CD14-positive monocyte (primary cell): ENCODE measurements around the gene DPF3. TPM values are rescaled to one million over a fixed set of nuclear protein-coding genes. Genes with fewer than 3 reads are reported as not detected.

ENCODE experiments used
- DNase-seq, 3 donors: peaks; one replicate each; pipeline ENCODE4 v3.0.0-alpha.2; 2011 to 2022
- H2AFZ ChIP-seq: 2 replicates; pipeline ENCODE4 v1.6.0; 2012; ENCODE audit warnings: mild to moderate bottlenecking, low read depth, low read length, inconsistent platforms; ENCODE audit not compliant: insufficient read depth, poor library complexity, severe bottlenecking
- H3K27ac ChIP-seq, 2 donors: 1 replicate in 1 of 2; 2 replicates in 1 of 2; pipeline ENCODE4 v1.5.1; 2012 to 2013; ENCODE audit warnings: low read length in 2 of 2, control low read depth in 1 of 2, inconsistent platforms in 1 of 2, low read depth in 1 of 2, mild to moderate bottlenecking in 1 of 2
- H3K27me3 ChIP-seq, 2 donors: one replicate each; pipeline versions ENCODE4 v1.6.0 to v1.6.1; 2011 to 2013; ENCODE audit warnings: low read length in 2 of 2; ENCODE audit not compliant: control insufficient read depth in 2 of 2, insufficient read depth in 2 of 2
- H3K36me3 ChIP-seq, 2 donors: replicated peaks in 1 of 2; 1 replicate in 1 of 2; 2 replicates in 1 of 2; pipeline versions ENCODE4 v1.5.1 to v1.6.1; 2012 to 2013; ENCODE audit warnings: low read length in 2 of 2, control low read depth in 1 of 2, inconsistent platforms in 1 of 2, mild to moderate bottlenecking in 1 of 2; ENCODE audit not compliant: insufficient read depth in 2 of 2, control insufficient read depth in 1 of 2
- H3K4me1 ChIP-seq, 2 donors: 1 replicate in 1 of 2; 2 replicates in 1 of 2; pipeline versions ENCODE4 v1.5.1 to v1.6.1; 2012 to 2013; ENCODE audit warnings: low read length in 2 of 2, control low read depth in 1 of 2, inconsistent platforms in 1 of 2, mild to moderate bottlenecking in 1 of 2, moderate library complexity in 1 of 2; ENCODE audit not compliant: insufficient read depth in 2 of 2, control insufficient read depth in 1 of 2
- H3K4me2 ChIP-seq: replicated peaks from 2 replicates; pipeline ENCODE3; 2012; ENCODE audit warnings: low read length, moderate library complexity, mild to moderate bottlenecking; ENCODE audit not compliant: poor library complexity, severe bottlenecking; ENCODE audit errors: extremely low read depth
- H3K4me3 ChIP-seq, 3 experiments: fragments of 200-600 bp in 1 of 3; sonication (generic) in 1 of 3; replicated peaks in 1 of 3; 1 replicate in 2 of 3; 2 replicates in 1 of 3; pipeline ENCODE4 v1.5.1; 2011 to 2013; ENCODE audit warnings: low read length in 3 of 3, mild to moderate bottlenecking in 3 of 3, control low read depth in 2 of 3, low read depth in 2 of 3, inconsistent platforms in 1 of 3, moderate library complexity in 1 of 3
- H3K79me2 ChIP-seq: 2 replicates; pipeline ENCODE4 v1.6.0; 2012; ENCODE audit warnings: mild to moderate bottlenecking, control low read depth, inconsistent platforms, low read length, moderate library complexity; ENCODE audit not compliant: insufficient read depth
- H3K9ac ChIP-seq: 2 replicates; pipeline ENCODE4 v1.6.0; 2017; ENCODE audit warnings: low read length, mild to moderate bottlenecking; ENCODE audit not compliant: insufficient read depth, poor library complexity, severe bottlenecking
- H3K9me3 ChIP-seq, 2 donors: replicated peaks in 1 of 2; 1 replicate in 1 of 2; 2 replicates in 1 of 2; pipeline versions ENCODE4 v1.5.1 to v1.6.1; 2012 to 2013; ENCODE audit warnings: low read length in 2 of 2, control low read depth in 1 of 2; ENCODE audit not compliant: control insufficient read depth in 1 of 2, insufficient read depth in 1 of 2
- H4K20me1 ChIP-seq: 2 replicates; pipeline ENCODE4 v1.6.0; 2012; ENCODE audit warnings: mild to moderate bottlenecking, low read length, control low read depth, moderate library complexity; ENCODE audit not compliant: insufficient read depth
- H3K27ac Mint-ChIP-seq, 7 donors: one replicate each; pipeline ENCODE4 v1.8.0; 2020; ENCODE audit warnings: mild to moderate bottlenecking in 7 of 7, mixed read lengths in 7 of 7, moderate library complexity in 6 of 7, inconsistent platforms in 2 of 7
- H3K27me3 Mint-ChIP-seq, 3 donors: one replicate each; pipeline ENCODE4 v1.8.0; 2021 to 2022; ENCODE audit warnings: low read depth in 3 of 3, mild to moderate bottlenecking in 3 of 3, mixed read lengths in 3 of 3, moderate library complexity in 3 of 3, inconsistent platforms in 1 of 3
- H3K36me3 Mint-ChIP-seq, 2 donors: one replicate each; pipeline ENCODE4 v1.8.0; 2020; ENCODE audit warnings: mixed read lengths in 2 of 2, inconsistent platforms in 1 of 2, mild to moderate bottlenecking in 1 of 2
- H3K4me1 Mint-ChIP-seq: one replicate; pipeline ENCODE4 v1.8.0; 2020; ENCODE audit warnings: mild to moderate bottlenecking, mixed read lengths
- H3K4me3 Mint-ChIP-seq, 2 donors: one replicate each; pipeline ENCODE4 v1.8.0; 2020; ENCODE audit warnings: mild to moderate bottlenecking in 2 of 2, mixed read lengths in 2 of 2, moderate library complexity in 1 of 2
- H3K9me3 Mint-ChIP-seq, 7 donors: one replicate each; pipeline ENCODE4 v1.8.0; 2020 to 2022; ENCODE audit warnings: mixed read lengths in 7 of 7, mild to moderate bottlenecking in 6 of 7, moderate library complexity in 6 of 7, inconsistent platforms in 2 of 7
- WGBS: methylation state at CpG from one replicate; pipeline ENCODE4 v1.1.5; 2013; ENCODE audit warnings: missing lambda C conversion rate; ENCODE audit not compliant: insufficient coverage; 5-methylcytosine and 5-hydroxymethylcytosine counted together
- intact Hi-C, 2 donors: fragments of 100-400 bp; cut with micrococcal nuclease; formaldehyde crosslinking; loops; one replicate each; pipeline versions ENCODE4 v1.15.0 to v1.15.1; 2023
- polyA plus RNA-seq, 3 donors: library from polyadenylated mRNA; depleted of rRNA in 1 of 3; unstranded in 2 of 3; stranded (reverse) in 1 of 3; fragments of 300-500 nt in 2 of 3; fragments of >200 nt in 1 of 3; fragmentation: Illumina TruSeq in 2 of 3; gene quantifications; 1 replicate in 2 of 3; 2 replicates in 1 of 3; pipeline ENCODE4 v1.2.3, GENCODE V29; 2012 to 2021
- TF ChIP-seq, protein P1 (sequence below): fragments of 200-600 bp; IDR thresholded peaks from one replicate; pipeline ENCODE4 v1.8.0; 2022; ENCODE audit warnings: antibody characterized with exemption, mild to moderate bottlenecking

Gene DPF3
- polyA plus RNA-seq, 3 donors = 0.33 to 0.39 TPM; not detected in 1

- no peak overlapping the region for H3K4me3 Mint-ChIP-seq
- Histone ChIP-seq H3K79me2 (no peaks in the 10 kb centered on the region), H2AFZ (no peak overlapping the region), H3K9ac (no peak overlapping the region), H3K4me1 (no peaks in the 10 kb centered on the region), H3K27me3 (no peaks in the 10 kb centered on the region), H3K4me3 (no peak overlapping the region), H3K27ac (no peak overlapping the region), H3K9me3 (peaks cover 3 to 6% of the 10 kb centered on the region in 2 donors), H3K4me2 (no peak overlapping the region), H4K20me1 (no peaks in the 10 kb centered on the region), H3K36me3 (no peaks in the 10 kb centered on the region)
- intact Hi-C loops = no loop called here
- DNase-seq = no peak
- H3K4me1 Mint-ChIP-seq = no peaks in the 10 kb centered on the region
- peaks cover 0 to 20% (median 9%) of the 10 kb centered on the region in 7 donors for H3K9me3 Mint-ChIP-seq
- 80% methylated on average over 4 of the region's 14 CpGs for WGBS
- H3K36me3 Mint-ChIP-seq = no peaks in the 10 kb centered on the region
- H3K27ac Mint-ChIP-seq = no peak overlapping the region
- H3K27me3 Mint-ChIP-seq = peaks cover 6 to 11% (median 10%) of the 10 kb centered on the region in 3 donors
- TF ChIP-seq, protein P1, sequence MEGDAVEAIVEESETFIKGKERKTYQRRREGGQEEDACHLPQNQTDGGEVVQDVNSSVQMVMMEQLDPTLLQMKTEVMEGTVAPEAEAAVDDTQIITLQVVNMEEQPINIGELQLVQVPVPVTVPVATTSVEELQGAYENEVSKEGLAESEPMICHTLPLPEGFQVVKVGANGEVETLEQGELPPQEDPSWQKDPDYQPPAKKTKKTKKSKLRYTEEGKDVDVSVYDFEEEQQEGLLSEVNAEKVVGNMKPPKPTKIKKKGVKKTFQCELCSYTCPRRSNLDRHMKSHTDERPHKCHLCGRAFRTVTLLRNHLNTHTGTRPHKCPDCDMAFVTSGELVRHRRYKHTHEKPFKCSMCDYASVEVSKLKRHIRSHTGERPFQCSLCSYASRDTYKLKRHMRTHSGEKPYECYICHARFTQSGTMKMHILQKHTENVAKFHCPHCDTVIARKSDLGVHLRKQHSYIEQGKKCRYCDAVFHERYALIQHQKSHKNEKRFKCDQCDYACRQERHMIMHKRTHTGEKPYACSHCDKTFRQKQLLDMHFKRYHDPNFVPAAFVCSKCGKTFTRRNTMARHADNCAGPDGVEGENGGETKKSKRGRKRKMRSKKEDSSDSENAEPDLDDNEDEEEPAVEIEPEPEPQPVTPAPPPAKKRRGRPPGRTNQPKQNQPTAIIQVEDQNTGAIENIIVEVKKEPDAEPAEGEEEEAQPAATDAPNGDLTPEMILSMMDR = no peak
Observed at GRCh38 chr14:72822946-72823611, 70.8 kb downstream of the DPF3 start.

- H3K4me2 ChIP-seq = no peak overlapping the region
- Mint-ChIP-seq H3K27ac (no peak overlapping the region), H3K36me3 (no peaks in the 10 kb centered on the region), H3K9me3 (peaks cover 0 to 20% (median 9%) of the 10 kb centered on the region in 7 donors), H3K27me3 (peaks cover 2 to 6% (median 4%) of the 10 kb centered on the region in 3 donors), H3K4me3 (no peak overlapping the region), H3K4me1 (no peaks in the 10 kb centered on the region)
- no peak overlapping the region for H3K4me3 ChIP-seq
- no peak for DNase-seq
- intact Hi-C loops = no loop called here
- H3K9me3 ChIP-seq = peaks cover 3 to 6% of the 10 kb centered on the region in 2 donors
- H3K27me3 ChIP-seq = no peaks in the 10 kb centered on the region
- no peaks in the 10 kb centered on the region for H3K79me2 ChIP-seq
- H3K9ac ChIP-seq = no peak overlapping the region
- TF ChIP-seq, protein P1 = no peak
- no peaks in the 10 kb centered on the region for H3K36me3 ChIP-seq
- no peaks in the 10 kb centered on the region for H4K20me1 ChIP-seq
- no peaks in the 10 kb centered on the region for H3K4me1 ChIP-seq
- no peak overlapping the region for H3K27ac ChIP-seq
- WGBS = no CpG with 5 or more reads among the region's 3 CpGs
- H2AFZ ChIP-seq = no peak overlapping the region
Observed at GRCh38 chr14:72818998-72819397, 74.9 kb downstream of the DPF3 start.
